H1 (cell line): ENCODE data around the gene LMTK2. TPM values are rescaled to one million over a fixed set of nuclear protein-coding genes. Genes with fewer than 3 reads are reported as not detected.

Source experiments
- CTCF ChIA-PET: fragments of 300-600 bp; sonication (Branson Sonifier 250); formaldehyde crosslinking; loops from one replicate; lab custom pipeline; 2021; ENCODE audit not compliant: partially characterized antibody; lab: Charles Lee
- POLR2A ChIA-PET: fragments of 300-600 bp; sonication (Branson Sonifier 250); formaldehyde crosslinking; loops from one replicate; lab custom pipeline; 2021; ENCODE audit warnings: inconsistent platforms; ENCODE audit not compliant: partially characterized antibody; lab: Charles Lee
- DNase-seq, 2 experiments: peaks; one replicate each; pipeline versions ENCODE4 v3.0.0 to v3.0.0-alpha.2; 2010 to 2022; ENCODE audit warnings: low spot score in 2 of 2, low read depth in 1 of 2, mixed read lengths in 1 of 2
- FAIRE-seq: peaks from 2 replicates; lab custom pipeline; 2011; peaks lifted over from hg19 to GRCh38; lab: Jason Lieb, UNC
- H2AFZ ChIP-seq: 2 replicates; pipeline ENCODE4 v1.8.1; 2012; ENCODE audit warnings: low read length, inconsistent platforms
- H2AK5ac ChIP-seq: 2 replicates; pipeline ENCODE4 v1.6.1; 2013; ENCODE audit warnings: low read depth, low read length
- H2BK120ac ChIP-seq: replicated peaks from 2 replicates; pipeline ENCODE3; 2013; ENCODE audit warnings: low read depth, low read length, inconsistent platforms
- H2BK12ac ChIP-seq: 2 replicates; pipeline ENCODE4 v1.6.1; 2013; ENCODE audit warnings: low read depth, low read length
- H2BK15ac ChIP-seq: 2 replicates; pipeline ENCODE4 v1.6.1; 2013; ENCODE audit warnings: low read length
- H2BK20ac ChIP-seq: 2 replicates; pipeline ENCODE4 v1.6.1; 2013; ENCODE audit warnings: low read length
- H2BK5ac ChIP-seq: 2 replicates; pipeline ENCODE4 v1.6.1; 2013; ENCODE audit warnings: low read depth, low read length
- H3K14ac ChIP-seq: 2 replicates; pipeline ENCODE4 v1.6.1; 2013; ENCODE audit warnings: inconsistent platforms; ENCODE audit not compliant: insufficient read length
- H3K18ac ChIP-seq: 2 replicates; pipeline ENCODE4 v1.6.1; 2013; ENCODE audit warnings: low read length; ENCODE audit errors: extremely low read depth
- H3K23ac ChIP-seq: 2 replicates; pipeline ENCODE4 v1.6.1; 2013; ENCODE audit warnings: inconsistent platforms; ENCODE audit not compliant: insufficient read length
- H3K23me2 ChIP-seq: 2 replicates; pipeline ENCODE4 v1.6.1; 2013; ENCODE audit warnings: low read depth, low read length
- H3K27ac ChIP-seq: 2 replicates; pipeline ENCODE4 v1.6.1; 2011; ENCODE audit warnings: low read depth, low read length, inconsistent platforms
- H3K27me3 ChIP-seq, 4 experiments: replicated peaks in 1 of 4; 1 replicate in 1 of 4; 2 replicates in 3 of 4; pipeline versions ENCODE4 v1.6.1 to v1.8.1; 2011 to 2013; ENCODE audit warnings: low read length in 3 of 4, mild to moderate bottlenecking in 3 of 4, inconsistent platforms in 2 of 4, mixed read lengths in 2 of 4, moderate library complexity in 1 of 4; ENCODE audit not compliant: control insufficient read depth in 3 of 4, insufficient read depth in 3 of 4; ENCODE audit errors: extremely low read depth in 1 of 4
- H3K36me3 ChIP-seq, 4 experiments: 2 replicates each; pipeline versions ENCODE4 v1.6.1 to v1.8.1; 2011 to 2013; ENCODE audit warnings: mild to moderate bottlenecking in 4 of 4, low read length in 3 of 4, moderate library complexity in 2 of 4, control low read depth in 1 of 4, inconsistent platforms in 1 of 4; ENCODE audit not compliant: insufficient read depth in 4 of 4, control insufficient read depth in 2 of 4
- H3K4ac ChIP-seq: replicated peaks from 2 replicates; pipeline ENCODE3; 2013; ENCODE audit warnings: low read length, low read depth, mixed read lengths, inconsistent platforms; ENCODE audit not compliant: insufficient read length
- H3K4me1 ChIP-seq, 4 experiments: replicated peaks in 1 of 4; 1 replicate in 1 of 4; 2 replicates in 3 of 4; pipeline versions ENCODE4 v1.6.1 to v1.8.1; 2011 to 2013; ENCODE audit warnings: low read length in 3 of 4, inconsistent platforms in 2 of 4, mixed read lengths in 1 of 4; ENCODE audit not compliant: insufficient read depth in 4 of 4, control insufficient read depth in 3 of 4
- H3K4me2 ChIP-seq, 2 experiments: 2 replicates each; pipeline versions ENCODE4 v1.6.1 to v1.8.1; 2011 to 2013; ENCODE audit warnings: low read depth in 2 of 2, low read length in 2 of 2, control low read depth in 1 of 2, inconsistent platforms in 1 of 2, mild to moderate bottlenecking in 1 of 2; ENCODE audit not compliant: insufficient read depth in 1 of 2
- H3K4me3 ChIP-seq, 4 experiments: fragments of 200-600, 300-600 bp in 1 of 4; sonication (generic), shearing (Covaris generic), sonication (Bioruptor Twin) in 1 of 4; 2 replicates each; pipeline versions ENCODE4 v1.5.1 to v1.8.1; 2011 to 2016; ENCODE audit warnings: low read length in 4 of 4, low read depth in 3 of 4, control low read depth in 2 of 4, inconsistent platforms in 2 of 4, mild to moderate bottlenecking in 2 of 4, mixed read lengths in 1 of 4, moderate library complexity in 1 of 4; ENCODE audit not compliant: insufficient read depth in 2 of 4; ENCODE audit errors: extremely low read depth in 1 of 4
- H3K56ac ChIP-seq: replicated peaks from 2 replicates; pipeline ENCODE3; 2013; ENCODE audit warnings: low read depth, mild to moderate bottlenecking, mixed read lengths, low read length, inconsistent platforms; ENCODE audit not compliant: insufficient read length
- H3K79me1 ChIP-seq: 2 replicates; pipeline ENCODE4 v1.6.1; 2013; ENCODE audit warnings: low read depth, low read length, control low read depth
- H3K79me2 ChIP-seq, 2 experiments: 2 replicates each; pipeline versions ENCODE4 v1.6.1 to v1.8.1; 2012 to 2013; ENCODE audit warnings: low read length in 2 of 2, mild to moderate bottlenecking in 2 of 2, inconsistent platforms in 1 of 2; ENCODE audit not compliant: insufficient read depth in 2 of 2, control insufficient read depth in 1 of 2
- H3K9ac ChIP-seq, 4 experiments: replicated peaks in 1 of 4; 1 replicate in 1 of 4; 2 replicates in 3 of 4; pipeline versions ENCODE4 v1.6.1 to v1.8.1; 2011 to 2013; ENCODE audit warnings: low read depth in 3 of 4, low read length in 3 of 4, control low read depth in 2 of 4, mild to moderate bottlenecking in 2 of 4, moderate library complexity in 2 of 4, inconsistent platforms in 1 of 4; ENCODE audit errors: extremely low read depth in 1 of 4
- H3K9me3 ChIP-seq, 2 experiments: 2 replicates each; pipeline versions ENCODE4 v1.6.1 to v1.8.1; 2012 to 2013; ENCODE audit warnings: mild to moderate bottlenecking in 2 of 2, moderate library complexity in 2 of 2, control low read depth in 1 of 2, inconsistent platforms in 1 of 2, low read depth in 1 of 2, low read length in 1 of 2, mixed read lengths in 1 of 2; ENCODE audit not compliant: insufficient read depth in 2 of 2
- H4K20me1 ChIP-seq, 2 experiments: replicated peaks in 1 of 2; 2 replicates each; pipeline versions ENCODE3 to v1.8.1; 2011 to 2013; ENCODE audit warnings: inconsistent platforms in 2 of 2, low read length in 2 of 2, mild to moderate bottlenecking in 1 of 2; ENCODE audit not compliant: insufficient read depth in 2 of 2, control insufficient read depth in 1 of 2
- H4K5ac ChIP-seq: 2 replicates; pipeline ENCODE4 v1.6.1; 2013; ENCODE audit warnings: low read length, low read depth, mixed read lengths, inconsistent platforms; ENCODE audit not compliant: insufficient read length
- H4K8ac ChIP-seq: 2 replicates; pipeline ENCODE4 v1.8.0; 2013; ENCODE audit warnings: mild to moderate bottlenecking, moderate library complexity, low read length, inconsistent platforms; ENCODE audit not compliant: insufficient read depth; ENCODE audit errors: extremely low read depth
- H4K91ac ChIP-seq: replicated peaks from 2 replicates; pipeline ENCODE3; 2013; ENCODE audit warnings: low read length, mixed read lengths, inconsistent platforms; ENCODE audit not compliant: insufficient read length
- ASH2L ChIP-seq: fragments of 200-600, 300-600 bp; sonication (generic); IDR thresholded peaks from one replicate; pipeline ENCODE4 v1.7.1; 2017; ENCODE audit warnings: low read length
- RAD21 ChIP-seq, 2 experiments: IDR thresholded peaks in 1 of 2; conservative IDR thresholded peaks in 1 of 2; 2 replicates each; pipeline ENCODE4 v1.6.1; 2011; ENCODE audit warnings: low read depth in 2 of 2, low read length in 2 of 2, improper control_type of control experiment in 1 of 2, inconsistent platforms in 1 of 2, mild to moderate bottlenecking in 1 of 2, moderate library complexity in 1 of 2
- TEAD4 ChIP-seq: IDR thresholded peaks from 2 replicates; pipeline ENCODE4 v1.6.1; 2012; ENCODE audit warnings: low read depth, low read length, inconsistent platforms, mixed read lengths
- WGBS, 2 experiments: shearing (Covaris generic) in 1 of 2; methylation state at CpG; one replicate each; pipeline versions ENCODE4 v1.1.6 to v1.1.7; 2013 to 2015; ENCODE audit warnings: low lambda C conversion rate in 2 of 2, mixed read lengths in 2 of 2, inconsistent platforms in 1 of 2, low coverage in 1 of 2, missing lambda C conversion rate in 1 of 2; ENCODE audit not compliant: insufficient replicate concordance in 2 of 2, insufficient coverage in 1 of 2, insufficient read length in 1 of 2; ENCODE audit errors: extremely low coverage in 1 of 2, missing lambda C conversion rate in 1 of 2; 5-methylcytosine and 5-hydroxymethylcytosine counted together
- polyA plus RNA-seq, 7 experiments: library from polyadenylated mRNA; depleted of rRNA in 3 of 7; stranded (reverse) in 5 of 7; unstranded in 2 of 7; fragments of >200 nt in 5 of 7; fragments of 200-250 nt in 2 of 7; gene quantifications; 1 replicate in 5 of 7; 2 replicates in 1 of 7; 4 replicates in 1 of 7; pipeline versions ENCODE4 v1.2.1 to v1.2.3, GENCODE V29; 2011 to 2013; ENCODE audit warnings: missing spikeins in 2 of 7, mixed read lengths in 2 of 7
- total RNA-seq: library from RNA; stranded (reverse); fragmentation: NEBNext Ultra II Directional; extraction: Animal tissue kit (Norgen Biotek cat#: 25700); gene quantifications from 2 replicates; pipeline ENCODE4 v1.2.1, GENCODE V29; 2021

LMTK2 gene
- total and polyA plus RNA-seq, 2 of the 8 experiments (the other 6 are each of a cell fraction or from before 2014, with no cell fraction given): 9.7 to 30.7 TPM

DNA sequence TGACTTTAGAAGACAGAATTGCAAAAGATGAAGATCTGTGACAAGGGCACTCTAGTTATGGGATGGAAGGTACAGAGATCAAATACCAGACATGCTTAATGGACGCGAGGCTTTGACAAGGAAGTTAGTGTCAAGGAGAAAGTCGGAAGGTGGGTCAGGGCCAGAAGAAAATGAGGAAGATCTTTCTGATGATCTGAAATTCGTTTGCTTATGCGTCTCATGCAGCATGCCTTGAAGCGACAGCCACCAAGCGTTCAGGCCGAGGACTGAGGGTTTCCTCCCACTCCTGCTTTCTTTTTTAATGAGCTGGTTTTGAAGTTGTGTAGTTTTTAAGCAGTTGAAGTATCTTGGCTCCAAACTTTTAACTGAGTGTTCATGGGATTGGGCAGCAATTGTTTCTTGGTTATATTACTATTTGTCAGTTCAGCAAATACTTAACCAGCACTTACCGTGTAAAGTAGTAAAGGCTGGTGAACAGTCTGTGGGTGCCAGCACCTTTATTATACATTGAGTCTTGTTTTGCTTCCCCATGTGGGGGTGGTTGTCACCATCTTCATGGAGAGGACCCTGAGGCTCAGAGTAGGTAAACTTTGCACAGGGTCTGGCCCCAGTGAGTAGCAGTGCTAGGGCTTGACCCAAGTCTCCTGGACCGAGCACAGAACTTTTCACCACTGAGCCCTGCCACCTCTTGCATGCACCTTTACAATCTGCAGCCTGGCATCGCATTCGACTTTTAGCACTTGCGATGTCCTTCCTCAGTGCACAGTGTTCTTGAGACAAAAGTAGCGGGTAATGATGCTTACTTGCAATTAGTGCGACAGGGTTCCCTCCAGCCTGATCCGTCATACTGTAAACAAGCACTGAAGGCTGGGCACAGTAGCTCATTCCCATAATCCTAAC lies 90.3 kb downstream of the LMTK2 start:
- Histone ChIP-seq H3K27me3 (no peaks in the 10 kb centered on the region), H4K91ac (no peak overlapping the region), H4K5ac (no peak overlapping the region), H3K56ac (no peak overlapping the region), H3K23me2 (no peaks in the 10 kb centered on the region), H4K8ac (no peak overlapping the region), H4K20me1 (peaks cover 2 to 10% of the 10 kb centered on the region in 2 experiments), H3K9me3 (no peaks in the 10 kb centered on the region), H2BK120ac (no peak overlapping the region), H3K4me3 (no peak overlapping the region), H3K4ac (no peak overlapping the region), H3K79me1 (peaks cover 2% of the 10 kb centered on the region), H3K9ac (no peak overlapping the region), H3K4me2 (no peak overlapping the region), H2AFZ (no peak overlapping the region), H2BK15ac (no peak overlapping the region), H3K4me1 (no peaks in the 10 kb centered on the region), H3K79me2 (peaks cover 0 to 14% of the 10 kb centered on the region in 2 experiments; a peak in 3 of 4 replicates), H3K14ac (no peak overlapping the region), H3K23ac (no peak overlapping the region), H2AK5ac (no peak overlapping the region), H3K18ac (no peak overlapping the region), H2BK5ac (no peak overlapping the region), H2BK20ac (no peak overlapping the region), H3K27ac (no peak overlapping the region), H3K36me3 (peaks cover 3 to 31% (median 21%) of the 10 kb centered on the region in 4 experiments; a peak in 7 of 8 replicates), H2BK12ac (no peak overlapping the region)
- WGBS, 2 experiments: 94% methylated on average over 16 of the region's 16 CpGs; no CpG with 5 or more reads in 1 of the 2 experiments
- TF ChIP-seq TEAD4 (no peak), ASH2L (no peak), RAD21 (IDR thresholded peaks at IDR 0.05 in 1 of 2, conservative IDR thresholded peaks at IDR 0.05 in 1 of 2; ENCODE audit: low read depth in 2 of 2, low read length in 2 of 2) (no peak)
- CTCF ChIA-PET: interaction anchor here (1.4 to 1.6 kb wide), 3 partner anchors 16 to 160 kb away, joined by 3 to 5 read pairs (median 5); no protein-coding TSS in a partner anchor
- FAIRE-seq: no peak
- no peak for DNase-seq
- POLR2A ChIA-PET: no interaction called here
